ENCODE data around the gene TGIF1.

- TF ChIP-seq CTCF (conservative IDR thresholded peaks at IDR 0.05; ENCODE audit: low read depth, low read length) (no peak), POLR2A (IDR thresholded peaks at IDR 0.05; ENCODE audit: low read depth, low read length) (no peak), NFE2L2 (IDR thresholded peaks at IDR 0.05; ENCODE audit: low read depth, low read length) (no peak), ELK1 (IDR thresholded peaks at IDR 0.05; ENCODE audit: borderline replicate concordance, low read depth, low read length) (no peak), CHD1 (IDR thresholded peaks at IDR 0.05; ENCODE audit: low read depth, low read length) (no peak), RFX5 (IDR thresholded peaks at IDR 0.05; ENCODE audit: low read depth, low read length) (no peak), CEBPB (IDR thresholded peaks at IDR 0.05; ENCODE audit: low read depth, low read length) (no peak), BHLHE40 (IDR thresholded peaks at IDR 0.05; ENCODE audit: low read depth, low read length) (no peak), RAD21 (IDR thresholded peaks at IDR 0.05; ENCODE audit: low read length) (no peak), MAFK (IDR thresholded peaks at IDR 0.05; ENCODE audit: low read depth, low read length) (no peak), FOS (IDR thresholded peaks at IDR 0.05; ENCODE audit: low read depth, low read length) (no peak), RCOR1 (IDR thresholded peaks at IDR 0.05; ENCODE audit: insufficient replicate concordance, low read length) (no peak), MXI1 (IDR thresholded peaks at IDR 0.05; ENCODE audit: borderline replicate concordance, low read depth, low read length) (no peak), USF2 (IDR thresholded peaks at IDR 0.05; ENCODE audit: low read depth, low read length) (no peak)
Measured at GRCh38 chr18:3425030-3425429, 24.9 kb upstream of the TGIF1 start.

All from IMR-90 (cell line).